ENCODE measurements around the gene CALN1. TPM values are rescaled to one million over a fixed set of nuclear protein-coding genes. Genes with fewer than 3 reads are reported as not detected.
"Not testable (repeated sequence)": the region's sequence is repeated elsewhere in the genome, so short reads cannot be mapped to it uniquely, and the experiment has no call there.

The CALN1 gene
- total RNA-seq, 1 donor from 2014 or later = 0.17 TPM

DNA sequence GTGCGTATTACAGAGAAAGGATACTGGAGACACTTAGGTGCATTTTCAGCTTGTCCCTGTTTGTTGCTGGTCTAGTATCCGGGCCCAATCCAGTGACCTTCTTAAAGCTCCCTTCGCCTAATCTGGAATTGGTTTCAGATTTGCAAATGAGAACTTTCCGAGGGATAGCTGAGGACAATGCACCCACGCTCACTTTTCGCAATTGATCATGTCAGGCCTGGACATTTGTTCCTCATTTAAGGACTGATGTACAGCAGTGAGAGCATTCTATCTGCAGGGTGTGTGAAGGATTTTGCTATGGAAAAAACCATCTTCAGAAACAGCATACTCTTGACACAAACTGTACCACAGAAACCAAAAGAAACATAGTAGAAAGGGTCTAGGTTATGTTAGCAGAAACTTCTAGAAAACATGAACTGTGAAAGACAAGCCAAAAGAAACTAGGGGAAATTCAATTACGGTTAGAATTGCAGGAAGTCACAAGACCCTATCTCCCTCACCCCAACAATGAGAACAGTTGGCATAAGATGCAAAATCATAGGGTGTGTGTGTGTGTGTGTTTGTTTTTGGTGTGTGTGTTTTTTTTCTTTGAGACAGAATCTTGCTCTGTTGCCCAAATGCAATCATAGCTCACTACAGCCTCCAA, 331.1 kb downstream of the CALN1 start:
- DNase-seq = no peak

DNA sequence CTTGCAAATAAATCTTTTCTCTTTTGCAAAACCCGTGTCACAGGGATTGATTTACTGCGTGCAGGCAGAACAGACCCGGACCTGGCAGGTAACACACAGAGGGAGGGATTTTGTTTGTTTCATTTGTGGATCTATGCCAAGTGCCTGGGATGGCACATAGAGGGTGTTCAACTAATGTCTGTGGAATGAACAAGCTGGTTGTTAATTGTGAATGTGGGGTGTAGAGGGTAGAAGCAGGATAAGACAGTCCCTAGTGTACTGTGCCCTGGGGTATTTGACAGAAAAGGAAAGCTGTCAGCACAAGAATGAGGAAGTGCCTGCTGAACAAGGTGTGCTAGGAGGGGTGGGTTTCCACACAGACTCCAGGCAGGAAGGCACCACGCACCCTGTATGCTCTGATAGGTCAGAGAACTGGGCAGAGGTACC, 331.8 kb downstream of the CALN1 start:
- DNase-seq = no peak

DNA sequence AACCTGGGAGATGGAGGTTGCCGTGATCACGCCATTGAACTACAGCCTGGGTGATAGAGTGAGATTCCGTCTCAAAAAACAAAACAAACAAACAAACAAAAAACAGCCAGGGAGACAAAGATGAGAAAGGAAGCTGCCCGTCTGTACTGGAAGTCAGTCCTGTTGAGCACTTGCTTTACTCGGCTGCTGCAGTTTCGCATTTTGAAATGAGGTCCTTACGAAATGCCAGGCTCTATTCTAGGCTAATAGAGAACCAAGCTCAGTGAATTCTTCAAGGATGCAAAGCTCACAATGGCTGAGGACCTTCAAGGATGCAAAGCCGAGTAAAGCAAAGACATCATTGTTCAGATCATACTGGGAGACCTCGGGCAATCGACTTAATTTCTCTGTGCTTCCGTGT, 333.3 kb downstream of the CALN1 start:
- no peak for DNase-seq

GRCh38 chr7:72078301-72078700, 333.8 kb downstream of the CALN1 start:
- DNase-seq = no peak

DNA sequence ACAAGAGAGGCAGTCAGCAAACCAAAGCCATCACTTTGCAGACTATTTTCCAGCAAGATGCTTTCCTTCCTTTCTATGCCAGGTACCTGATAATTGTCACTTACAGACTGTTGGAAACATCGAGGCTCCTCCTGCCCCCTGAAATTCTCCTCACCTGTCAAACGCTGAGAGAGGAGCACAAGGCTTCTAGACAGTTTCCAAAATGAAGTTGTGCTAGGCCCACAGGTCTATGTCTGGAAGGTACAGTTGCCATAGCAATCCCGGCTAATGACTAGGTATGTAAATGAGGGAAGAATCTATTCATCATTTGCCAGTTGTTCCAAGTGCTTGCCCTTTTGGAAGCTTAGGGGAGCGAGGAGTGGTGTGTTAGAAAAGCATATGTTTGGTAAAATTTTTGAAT, 334.4 kb downstream of the CALN1 start:
- DNase-seq = no peak

DNA sequence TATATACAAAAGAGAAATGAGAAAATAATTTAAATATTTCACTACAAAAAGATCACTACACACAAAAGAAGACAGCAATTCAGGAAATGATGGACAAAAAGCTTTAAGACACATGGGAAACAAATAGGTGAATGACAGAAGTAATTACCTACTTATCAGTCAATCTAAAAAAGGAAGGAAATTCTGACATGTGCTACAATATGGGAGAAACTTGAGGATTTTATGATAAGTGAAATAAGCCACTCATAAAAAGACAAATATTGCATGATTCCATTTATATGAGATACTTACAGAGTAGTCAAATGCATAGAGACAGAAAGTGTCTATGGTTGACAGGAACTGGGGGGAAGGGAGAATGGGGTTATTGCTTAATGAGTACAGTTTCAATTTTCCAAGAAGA, 339.2 kb downstream of the CALN1 start:
- DNase-seq = no peak

DNA sequence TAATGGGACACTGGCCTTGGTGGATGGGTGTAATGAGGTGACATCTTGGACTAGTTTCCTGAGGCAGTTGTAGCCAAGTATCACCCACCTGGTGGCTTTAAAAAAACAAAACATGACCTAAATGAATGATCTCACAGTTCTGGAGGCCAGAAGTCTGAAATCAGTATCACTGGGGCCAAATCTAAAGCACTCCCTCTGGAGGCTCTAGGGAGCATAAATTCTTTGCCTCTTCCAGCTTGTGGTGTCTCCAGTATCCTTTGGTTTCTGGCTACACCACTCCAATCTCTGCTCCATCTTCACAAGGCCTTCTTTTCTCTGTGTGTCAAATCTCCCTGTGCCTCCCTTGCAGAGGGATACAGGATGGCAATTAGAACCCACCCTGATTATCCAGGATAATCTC, 342.9 kb downstream of the CALN1 start:
- DNase-seq = no peak

GRCh38 chr7:72065764-72066163, 346.4 kb downstream of the CALN1 start:
- DNase-seq = not testable (repeated sequence)

- DNase-seq = no peak
Observed at GRCh38 chr7:72064916-72065315, 347.2 kb downstream of the CALN1 start.

- no peak for DNase-seq
Observed at GRCh38 chr7:72063330-72063729, 348.8 kb downstream of the CALN1 start.

GRCh38 chr7:72062666-72063065, 349.5 kb downstream of the CALN1 start:
- no peak for DNase-seq

DNA sequence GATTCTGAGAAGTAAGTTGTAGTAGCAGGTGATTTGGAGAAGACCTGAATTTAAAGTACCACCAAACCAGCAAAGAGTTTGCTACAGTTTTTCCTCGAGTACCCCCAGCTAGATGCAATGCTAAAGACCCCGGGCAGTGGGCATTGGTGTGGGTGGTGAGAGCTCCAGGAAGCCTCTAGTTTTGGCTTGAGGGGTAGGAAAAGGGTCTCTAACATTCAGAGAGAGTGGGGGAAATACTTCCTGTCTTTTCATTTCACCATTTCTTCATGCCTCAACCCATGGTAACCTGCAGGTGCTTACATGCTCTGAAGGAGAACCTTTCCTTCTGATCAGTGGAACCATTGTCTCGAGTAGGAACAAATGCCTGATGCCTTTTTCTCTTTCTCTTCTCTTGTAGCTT, 352.2 kb downstream of the CALN1 start:
- DNase-seq = no peak

GRCh38 chr7:72058579-72058978, 353.6 kb downstream of the CALN1 start:
- DNase-seq = no peak

- no peak for DNase-seq
Observed at GRCh38 chr7:72057796-72058195, 354.3 kb downstream of the CALN1 start.

DNA sequence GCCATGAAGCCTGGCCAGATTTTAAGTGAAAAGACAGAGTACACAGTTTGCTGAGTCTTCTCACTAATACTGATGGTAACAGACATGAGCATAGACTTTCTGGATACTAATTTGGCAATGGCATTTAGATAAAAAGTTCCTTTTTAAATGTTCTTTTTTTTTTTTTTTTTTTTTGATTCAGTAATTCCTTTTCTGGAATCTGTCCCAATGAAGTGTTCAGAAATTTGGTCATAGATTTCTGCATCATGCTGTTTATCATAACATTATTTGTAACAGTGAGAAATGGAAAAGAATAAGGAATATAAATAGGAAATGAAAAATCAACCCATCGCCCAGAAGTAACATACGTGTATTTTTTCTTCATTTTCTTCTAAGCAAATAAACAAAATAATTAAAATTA, 354.9 kb downstream of the CALN1 start:
- no peak for DNase-seq

GRCh38 chr7:72055426-72055825, 356.7 kb downstream of the CALN1 start:
- no peak for DNase-seq

GRCh38 chr7:72053292-72053691, 358.8 kb downstream of the CALN1 start:
- DNase-seq = no peak

DNA sequence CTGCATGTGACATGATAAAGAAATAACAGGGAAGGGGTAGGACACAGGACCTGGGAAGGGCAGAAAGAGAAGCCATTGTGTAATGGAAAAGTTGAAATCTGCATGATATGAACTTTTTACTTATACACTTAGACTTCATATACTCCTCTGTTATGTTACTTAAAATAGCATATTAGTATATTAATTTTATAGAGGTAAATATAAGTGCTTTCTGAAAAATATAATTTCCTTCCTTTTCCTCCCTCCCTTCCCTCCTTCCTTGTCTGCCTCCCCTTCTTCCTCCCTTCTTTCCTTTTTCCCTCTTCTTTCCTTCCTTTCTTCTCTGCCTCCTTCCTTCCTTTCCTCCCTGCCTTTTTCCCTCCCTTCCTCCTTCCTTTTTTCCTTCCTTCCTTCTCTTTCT, 363.7 kb downstream of the CALN1 start:
- DNase-seq = no peak

GRCh38 chr7:72042855-72043254, 369.3 kb downstream of the CALN1 start:
- DNase-seq = no peak

DNA sequence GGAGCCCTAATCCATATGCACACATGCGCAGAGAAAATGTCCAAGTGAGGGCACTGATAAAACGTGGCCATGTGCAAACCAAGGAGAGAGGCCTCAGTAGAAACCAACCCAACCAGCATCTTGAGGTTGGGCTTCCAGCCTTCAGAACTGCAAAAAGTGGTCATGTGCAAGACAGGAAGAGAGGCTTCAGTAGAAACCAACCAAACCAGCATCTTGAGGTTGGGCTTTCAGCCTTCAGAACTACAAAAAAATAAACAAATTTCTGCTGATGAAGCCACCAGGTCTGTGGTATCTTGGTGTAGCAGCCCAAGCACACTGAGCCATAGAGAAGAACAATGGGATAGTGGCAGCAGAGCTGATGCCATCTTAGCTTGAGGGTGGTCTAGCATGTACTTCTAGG, 371.5 kb downstream of the CALN1 start:
- no peak for DNase-seq

DNA sequence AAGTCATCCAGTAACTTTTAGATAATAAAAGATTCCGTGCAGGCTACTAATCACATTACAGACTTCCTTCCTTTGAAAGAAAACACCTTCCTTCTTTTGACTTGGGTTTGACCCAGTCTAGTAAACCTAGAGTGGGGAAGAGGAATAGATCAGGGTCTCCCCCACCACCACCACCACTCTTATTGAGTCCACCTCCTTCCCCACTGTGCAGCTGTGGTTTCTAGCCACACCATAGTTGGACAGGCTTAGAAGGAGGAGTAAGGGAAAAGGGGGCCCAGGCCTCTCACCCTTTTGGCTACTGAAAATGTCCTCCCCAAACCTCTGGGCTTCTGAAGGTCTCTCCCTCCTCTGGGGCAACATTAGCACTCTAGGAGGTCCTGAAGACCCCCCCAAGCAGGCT, 372.7 kb downstream of the CALN1 start:
- no peak for DNase-seq

DNA sequence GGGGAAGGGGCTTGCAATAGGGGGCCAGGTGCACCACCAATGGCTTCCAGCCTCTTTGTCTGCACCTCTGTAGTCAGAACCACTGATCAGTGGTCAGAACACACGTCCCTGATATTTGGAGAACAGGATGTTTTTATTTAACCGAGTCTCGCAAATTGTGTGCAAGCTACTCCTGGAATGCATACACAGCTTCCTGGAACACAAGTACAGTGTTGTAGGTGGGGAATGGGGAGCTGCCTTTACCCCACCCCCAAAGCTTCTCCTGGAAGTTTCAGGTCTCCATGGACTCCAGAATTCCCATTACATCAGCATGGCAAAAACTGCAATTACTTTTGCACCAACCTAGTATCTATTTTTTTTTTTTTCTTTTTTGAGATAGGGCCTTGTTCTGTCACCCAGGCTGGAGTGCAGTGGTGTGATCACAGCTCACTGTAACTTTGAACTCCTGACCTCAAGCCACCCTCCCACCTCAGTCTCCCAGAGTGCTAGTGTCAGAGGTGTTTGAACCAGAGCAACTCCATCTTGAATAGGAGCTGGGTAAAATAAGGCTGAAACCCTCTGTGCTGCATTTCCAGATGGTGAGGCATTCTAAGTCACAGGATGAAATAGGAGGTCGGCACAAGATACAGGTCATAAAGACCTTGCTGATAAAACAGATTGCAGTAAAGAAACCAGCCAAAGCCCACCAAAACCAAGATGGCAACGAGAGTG, 374.0 kb downstream of the CALN1 start:
- no peak for DNase-seq

- DNase-seq = no peak
Observed at GRCh38 chr7:72037516-72037915, 374.6 kb downstream of the CALN1 start.

- no peak for DNase-seq
Observed at GRCh38 chr7:72035266-72035665, 376.9 kb downstream of the CALN1 start.

- DNase-seq = no peak
Observed at GRCh38 chr7:72032934-72033333, 379.2 kb downstream of the CALN1 start.

Measured in dermis blood vessel endothelial cell (primary cell).